GM13977 (cell line): Measurements from ENCODE around the gene F7.

ENCODE experiments used
- DNase-seq: peaks from one replicate; pipeline ENCODE4 v3.0.0; 2012; ENCODE audit warnings: low spot score
- CTCF ChIP-seq: IDR thresholded peaks from 2 replicates; pipeline ENCODE4 v1.5.1; 2012; ENCODE audit warnings: mild to moderate bottlenecking, control low read depth; ENCODE audit not compliant: insufficient read depth; ENCODE audit errors: extremely low read depth, missing control alignments
- in situ Hi-C: fragments of 300-500 bp; cut with MboI; formaldehyde crosslinking; loops from one replicate; pipeline ENCODE4 v1.12.0; 2022; ENCODE audit warnings: low sequenced_read_pairs, low pct_unique_long_range_greater_than_20kb, mixed read lengths, inconsistent platforms; ENCODE audit not compliant: unreplicated experiment

Gene F7

DNA sequence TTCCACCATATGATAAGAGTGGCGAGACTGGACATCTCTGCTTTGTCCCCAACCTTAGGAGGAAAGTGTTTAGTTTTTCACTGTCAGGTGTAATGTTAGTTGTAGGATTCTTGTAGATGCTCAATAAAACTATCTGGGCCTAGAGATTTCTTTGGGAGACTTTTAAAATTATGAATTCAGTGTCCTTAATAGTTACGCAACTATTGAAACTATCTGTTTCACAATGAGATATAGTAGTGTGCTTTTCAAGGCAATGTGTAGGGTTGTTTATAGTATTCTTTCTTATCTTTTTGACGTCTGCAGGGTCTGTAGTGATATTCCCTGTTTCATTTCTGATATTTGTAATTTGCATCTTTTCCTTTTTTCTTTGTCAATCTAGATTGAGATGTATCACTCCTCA lies 33.2 kb upstream of the F7 start:
- in situ Hi-C loops: no loop called here
- DNase-seq: no peak
- no peak for TF ChIP-seq CTCF

GRCh38 chr13:113073942-113074341 lies 31.6 kb upstream of the F7 start:
- in situ Hi-C loops: no loop called here
- no peak for TF ChIP-seq CTCF
- DNase-seq: no peak

GRCh38 chr13:113074401-113074800 lies 31.2 kb upstream of the F7 start:
- no peak for TF ChIP-seq CTCF
- no peak for DNase-seq
- in situ Hi-C loops: no loop called here

DNA sequence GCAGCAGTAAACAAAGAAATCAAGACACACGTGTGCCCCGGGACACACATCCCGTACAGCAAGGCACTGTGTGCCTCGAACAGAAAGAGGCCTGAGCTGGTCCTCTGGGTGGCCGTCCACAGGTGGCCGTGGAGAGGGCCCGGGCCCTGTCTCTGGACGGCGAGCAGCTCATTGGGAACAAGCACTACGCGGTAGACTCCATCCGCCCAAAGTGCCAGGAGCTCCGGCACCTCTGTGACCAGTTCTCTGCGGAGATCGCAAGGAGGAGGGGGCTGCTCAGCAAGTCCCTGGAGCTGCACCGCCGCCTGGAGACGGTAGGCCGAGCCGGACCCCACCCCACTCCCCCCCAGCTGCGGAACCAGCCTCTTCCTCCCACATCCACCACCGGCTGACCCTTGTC lies 30.7 kb upstream of the F7 start:
- in situ Hi-C loops: no loop called here
- no peak for TF ChIP-seq CTCF
- DNase-seq: no peak

DNA sequence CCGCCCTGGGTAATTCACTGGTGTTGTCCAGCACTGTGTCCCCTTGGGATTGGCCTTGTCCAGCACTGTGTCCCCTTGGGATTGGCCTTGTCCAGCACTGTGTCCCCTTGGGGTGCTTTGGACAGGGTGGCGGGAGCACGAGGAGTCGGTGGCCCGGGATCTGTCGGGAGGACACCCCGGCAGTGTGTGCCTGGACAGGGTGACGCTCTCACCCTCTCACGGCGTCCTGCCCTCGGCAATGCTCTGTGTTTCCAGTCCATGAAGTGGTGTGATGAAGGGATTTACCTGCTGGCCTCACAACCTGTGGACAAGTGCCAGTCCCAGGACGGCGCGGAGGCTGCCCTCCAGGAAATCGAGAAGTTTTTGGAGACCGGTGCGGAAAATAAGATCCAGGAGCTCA lies 29.9 kb upstream of the F7 start:
- in situ Hi-C loops: no loop called here
- TF ChIP-seq CTCF: no peak

GRCh38 chr13:113076681-113077401 lies 28.8 kb upstream of the F7 start:
- DNase-seq: no peak
- TF ChIP-seq CTCF: no peak
- in situ Hi-C loops: no loop called here

More for the DNA sequence above, 29.9 kb upstream of the F7 start:
- no peak for DNase-seq
